Measurements from ENCODE around the gene VPS13C. TPM values are rescaled to one million over a fixed set of nuclear protein-coding genes. Genes with fewer than 3 reads are reported as not detected.
A peak's percentile ranks its signal among the peaks of the same experiment; 100 is the strongest.

VPS13C gene
- total RNA-seq, 1 donor from 2014 or later = 60.2 TPM

- Mint-ChIP-seq H3K27me3 (ENCODE audit: unreplicated experiment) (peaks cover 19% of the 10 kb centered on the region), H3K4me3 (ENCODE audit: unreplicated experiment) (no peak overlapping the region), H3K27ac (ENCODE audit: unreplicated experiment) (no peak overlapping the region), H3K9me3 (ENCODE audit: unreplicated experiment) (no peaks in the 10 kb centered on the region), H3K4me1 (ENCODE audit: unreplicated experiment) (no peaks in the 10 kb centered on the region), H3K36me3 (ENCODE audit: unreplicated experiment) (no peaks in the 10 kb centered on the region)
- no peak for DNase-seq (ENCODE audit: extremely low spot score, unreplicated experiment)
- TF ChIP-seq, protein P1, sequence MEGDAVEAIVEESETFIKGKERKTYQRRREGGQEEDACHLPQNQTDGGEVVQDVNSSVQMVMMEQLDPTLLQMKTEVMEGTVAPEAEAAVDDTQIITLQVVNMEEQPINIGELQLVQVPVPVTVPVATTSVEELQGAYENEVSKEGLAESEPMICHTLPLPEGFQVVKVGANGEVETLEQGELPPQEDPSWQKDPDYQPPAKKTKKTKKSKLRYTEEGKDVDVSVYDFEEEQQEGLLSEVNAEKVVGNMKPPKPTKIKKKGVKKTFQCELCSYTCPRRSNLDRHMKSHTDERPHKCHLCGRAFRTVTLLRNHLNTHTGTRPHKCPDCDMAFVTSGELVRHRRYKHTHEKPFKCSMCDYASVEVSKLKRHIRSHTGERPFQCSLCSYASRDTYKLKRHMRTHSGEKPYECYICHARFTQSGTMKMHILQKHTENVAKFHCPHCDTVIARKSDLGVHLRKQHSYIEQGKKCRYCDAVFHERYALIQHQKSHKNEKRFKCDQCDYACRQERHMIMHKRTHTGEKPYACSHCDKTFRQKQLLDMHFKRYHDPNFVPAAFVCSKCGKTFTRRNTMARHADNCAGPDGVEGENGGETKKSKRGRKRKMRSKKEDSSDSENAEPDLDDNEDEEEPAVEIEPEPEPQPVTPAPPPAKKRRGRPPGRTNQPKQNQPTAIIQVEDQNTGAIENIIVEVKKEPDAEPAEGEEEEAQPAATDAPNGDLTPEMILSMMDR (IDR thresholded peaks at IDR 0.05) = no peak
Measured at GRCh38 chr15:62094388-62094787, 34.1 kb upstream of the VPS13C start.

- no peak for DNase-seq (ENCODE audit: extremely low spot score, unreplicated experiment)
- Mint-ChIP-seq H3K27me3 (ENCODE audit: unreplicated experiment) (peaks cover 17% of the 10 kb centered on the region), H3K27ac (ENCODE audit: unreplicated experiment) (no peak overlapping the region), H3K36me3 (ENCODE audit: unreplicated experiment) (no peaks in the 10 kb centered on the region), H3K4me1 (ENCODE audit: unreplicated experiment) (peaks cover 2% of the 10 kb centered on the region), H3K4me3 (ENCODE audit: unreplicated experiment) (no peak overlapping the region), H3K9me3 (ENCODE audit: unreplicated experiment) (no peaks in the 10 kb centered on the region)
- TF ChIP-seq, protein P1 (IDR thresholded peaks at IDR 0.05) = no peak
Measured at GRCh38 chr15:62093809-62094208, 33.6 kb upstream of the VPS13C start.

DNA sequence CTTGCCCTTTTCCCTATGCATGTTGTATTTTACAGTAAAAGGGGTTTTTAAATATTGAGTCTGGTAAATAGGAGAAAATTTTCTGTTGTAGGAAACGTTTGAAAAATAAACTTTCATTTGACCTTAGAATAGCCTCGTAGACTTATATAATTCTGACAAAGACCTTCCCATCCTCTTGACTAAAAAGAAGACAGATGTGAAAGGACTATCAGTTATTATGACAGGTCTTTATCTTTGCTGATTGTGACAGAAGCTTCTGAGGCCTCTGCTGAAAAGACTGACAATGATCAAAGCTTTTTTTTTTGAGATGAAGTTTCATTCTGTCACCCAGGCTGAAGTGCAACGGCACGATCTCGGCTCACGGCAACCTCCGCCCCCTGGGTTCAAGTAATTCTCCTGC, 30.7 kb upstream of the VPS13C start:
- Mint-ChIP-seq H3K4me1 (ENCODE audit: unreplicated experiment) (peaks cover 18% of the 10 kb centered on the region), H3K27ac (ENCODE audit: unreplicated experiment) (no peak overlapping the region), H3K27me3 (ENCODE audit: unreplicated experiment) (peaks cover 6% of the 10 kb centered on the region), H3K4me3 (ENCODE audit: unreplicated experiment) (no peak overlapping the region), H3K9me3 (ENCODE audit: unreplicated experiment) (no peaks in the 10 kb centered on the region), H3K36me3 (ENCODE audit: unreplicated experiment) (no peaks in the 10 kb centered on the region)
- TF ChIP-seq, protein P1 (IDR thresholded peaks at IDR 0.05) = no peak
- no peak for DNase-seq (ENCODE audit: extremely low spot score, unreplicated experiment)

GRCh38 chr15:62089616-62090015, 29.4 kb upstream of the VPS13C start:
- Mint-ChIP-seq H3K4me1 (ENCODE audit: unreplicated experiment) (peaks cover 19% of the 10 kb centered on the region), H3K9me3 (ENCODE audit: unreplicated experiment) (no peaks in the 10 kb centered on the region), H3K4me3 (ENCODE audit: unreplicated experiment) (no peak overlapping the region), H3K27me3 (ENCODE audit: unreplicated experiment) (peaks cover 6% of the 10 kb centered on the region), H3K36me3 (ENCODE audit: unreplicated experiment) (no peaks in the 10 kb centered on the region), H3K27ac (ENCODE audit: unreplicated experiment) (no peak overlapping the region)
- no peak for DNase-seq (ENCODE audit: extremely low spot score, unreplicated experiment)
- TF ChIP-seq, protein P1 (IDR thresholded peaks at IDR 0.05) = no peak

- no peaks in the 10 kb centered on the region for H3K36me3 Mint-ChIP-seq (ENCODE audit: unreplicated experiment)
- peaks cover 19% of the 10 kb centered on the region for H3K4me1 Mint-ChIP-seq (ENCODE audit: unreplicated experiment)
- peak overlapping the region; percentile 64 for H3K27ac Mint-ChIP-seq (ENCODE audit: unreplicated experiment)
- H3K4me3 Mint-ChIP-seq (ENCODE audit: unreplicated experiment) = no peak overlapping the region
- TF ChIP-seq, protein P1 (IDR thresholded peaks at IDR 0.05) = no peak
- H3K9me3 Mint-ChIP-seq (ENCODE audit: unreplicated experiment) = peaks cover 6% of the 10 kb centered on the region
- peaks cover 1% of the 10 kb centered on the region for H3K27me3 Mint-ChIP-seq (ENCODE audit: unreplicated experiment)
- no peak for DNase-seq (ENCODE audit: extremely low spot score, unreplicated experiment)
Measured at GRCh38 chr15:62088353-62088693, 28.1 kb upstream of the VPS13C start.

All from osteocyte (in vitro differentiated cells).